DND-41 (cell line): ENCODE data around the gene PACRG.

Source experiments
- ATAC-seq: fragments of 200-7000 bp; cut with Tn5 transposase; 3 replicates; pipeline ENCODE4 v1.9.1; 2021; ENCODE audit warnings: low read depth; ENCODE audit not compliant: insufficient read depth
- DNase-seq: peaks from one replicate; pipeline ENCODE4 v3.0.0-alpha.2; 2020
- H2AFZ ChIP-seq: 2 replicates; pipeline ENCODE4 v1.6.0; 2012; ENCODE audit warnings: low read depth, low read length
- H3K27ac ChIP-seq: 2 replicates; pipeline ENCODE4 v1.5.1; 2012; ENCODE audit warnings: low read length, inconsistent platforms
- H3K27me3 ChIP-seq: fragments of 200-600 bp; sonication (generic); 2 replicates; pipeline ENCODE4 v1.6.0; 2012; ENCODE audit warnings: low read length, mild to moderate bottlenecking, inconsistent platforms; ENCODE audit not compliant: insufficient read depth, poor library complexity
- H3K36me3 ChIP-seq: 2 replicates; pipeline ENCODE4 v1.5.1; 2012; ENCODE audit warnings: low read length, inconsistent platforms; ENCODE audit not compliant: insufficient read depth
- H3K4me1 ChIP-seq: 2 replicates; pipeline ENCODE4 v1.5.1; 2012; ENCODE audit warnings: mild to moderate bottlenecking, low read length; ENCODE audit not compliant: insufficient read depth
- H3K4me2 ChIP-seq: 2 replicates; pipeline ENCODE4 v1.6.0; 2012; ENCODE audit warnings: mild to moderate bottlenecking, moderate library complexity, low read length, inconsistent platforms; ENCODE audit not compliant: insufficient read depth
- H3K4me3 ChIP-seq, 2 experiments: fragments of 200-600 bp in 1 of 2; shearing (Covaris generic) in 1 of 2; 2 replicates each; pipeline ENCODE4 v1.5.1; 2012 to 2016; ENCODE audit warnings: inconsistent platforms in 2 of 2, low read length in 2 of 2, mild to moderate bottlenecking in 2 of 2, low read depth in 1 of 2, moderate library complexity in 1 of 2
- H3K79me2 ChIP-seq: 2 replicates; pipeline ENCODE4 v1.6.0; 2012; ENCODE audit warnings: low read length, inconsistent platforms; ENCODE audit not compliant: insufficient read depth
- H3K9ac ChIP-seq: 2 replicates; pipeline ENCODE4 v1.6.0; 2012; ENCODE audit warnings: low read depth, mild to moderate bottlenecking, inconsistent platforms, low read length, moderate library complexity
- H3K9me3 ChIP-seq: 2 replicates; pipeline ENCODE4 v1.5.1; 2012; ENCODE audit warnings: low read length, moderate library complexity, mild to moderate bottlenecking, inconsistent platforms; ENCODE audit not compliant: insufficient read depth, severe bottlenecking
- H4K20me1 ChIP-seq: 2 replicates; pipeline ENCODE4 v1.6.0; 2012; ENCODE audit warnings: low read length; ENCODE audit not compliant: insufficient read depth
- EZH2 ChIP-seq: IDR thresholded peaks from 3 replicates; pipeline ENCODE4 v1.6.1; 2012; ENCODE audit warnings: borderline replicate concordance, low read depth, mild to moderate bottlenecking, moderate library complexity, low read length, inconsistent platforms; ENCODE audit not compliant: severe bottlenecking
- TF ChIP-seq, protein P1 (sequence below): IDR thresholded peaks from 2 replicates; pipeline ENCODE4 v1.5.1; 2012; ENCODE audit warnings: borderline replicate concordance, low read length, moderate library complexity, mild to moderate bottlenecking; ENCODE audit not compliant: poor library complexity, severe bottlenecking; ENCODE audit errors: extremely low read depth

PACRG gene

DNA sequence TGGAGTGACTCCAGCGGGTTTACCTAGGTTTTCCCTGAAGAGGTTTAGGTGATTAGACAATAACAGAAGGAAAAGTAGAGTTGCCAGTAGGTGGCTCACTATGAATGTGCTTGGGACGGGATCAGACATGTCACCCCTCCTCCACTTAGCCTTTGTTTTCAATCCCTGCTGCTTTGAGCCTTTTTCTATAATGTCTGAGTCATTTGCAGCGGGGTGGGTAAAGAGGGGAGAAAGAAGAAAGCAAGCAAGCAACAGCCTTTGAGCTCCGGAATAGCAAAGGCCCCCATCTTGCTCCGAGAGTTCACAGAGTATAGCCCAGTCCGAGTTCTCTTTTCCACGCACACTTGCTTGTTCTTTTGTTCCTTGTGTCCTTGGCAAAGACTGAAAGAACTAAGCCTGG lies 129.1 kb downstream of the PACRG start:
- no peak overlapping the region for H3K4me2 ChIP-seq
- ATAC-seq (no peak), DNase-seq (no peak)
- H2AFZ ChIP-seq = no peak overlapping the region
- no peak overlapping the region for H3K9ac ChIP-seq
- H3K36me3 ChIP-seq = no peaks in the 10 kb centered on the region
- no peaks in the 10 kb centered on the region for H3K4me1 ChIP-seq
- H3K79me2 ChIP-seq = no peaks in the 10 kb centered on the region
- H4K20me1 ChIP-seq = no peaks in the 10 kb centered on the region
- H3K9me3 ChIP-seq = no peaks in the 10 kb centered on the region
- H3K27me3 ChIP-seq = no peaks in the 10 kb centered on the region
- TF ChIP-seq, protein P1, sequence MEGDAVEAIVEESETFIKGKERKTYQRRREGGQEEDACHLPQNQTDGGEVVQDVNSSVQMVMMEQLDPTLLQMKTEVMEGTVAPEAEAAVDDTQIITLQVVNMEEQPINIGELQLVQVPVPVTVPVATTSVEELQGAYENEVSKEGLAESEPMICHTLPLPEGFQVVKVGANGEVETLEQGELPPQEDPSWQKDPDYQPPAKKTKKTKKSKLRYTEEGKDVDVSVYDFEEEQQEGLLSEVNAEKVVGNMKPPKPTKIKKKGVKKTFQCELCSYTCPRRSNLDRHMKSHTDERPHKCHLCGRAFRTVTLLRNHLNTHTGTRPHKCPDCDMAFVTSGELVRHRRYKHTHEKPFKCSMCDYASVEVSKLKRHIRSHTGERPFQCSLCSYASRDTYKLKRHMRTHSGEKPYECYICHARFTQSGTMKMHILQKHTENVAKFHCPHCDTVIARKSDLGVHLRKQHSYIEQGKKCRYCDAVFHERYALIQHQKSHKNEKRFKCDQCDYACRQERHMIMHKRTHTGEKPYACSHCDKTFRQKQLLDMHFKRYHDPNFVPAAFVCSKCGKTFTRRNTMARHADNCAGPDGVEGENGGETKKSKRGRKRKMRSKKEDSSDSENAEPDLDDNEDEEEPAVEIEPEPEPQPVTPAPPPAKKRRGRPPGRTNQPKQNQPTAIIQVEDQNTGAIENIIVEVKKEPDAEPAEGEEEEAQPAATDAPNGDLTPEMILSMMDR = peak; percentile 5
- TF ChIP-seq EZH2 = no peak
- no peak overlapping the region for H3K4me3 ChIP-seq
- no peak overlapping the region for H3K27ac ChIP-seq

DNA sequence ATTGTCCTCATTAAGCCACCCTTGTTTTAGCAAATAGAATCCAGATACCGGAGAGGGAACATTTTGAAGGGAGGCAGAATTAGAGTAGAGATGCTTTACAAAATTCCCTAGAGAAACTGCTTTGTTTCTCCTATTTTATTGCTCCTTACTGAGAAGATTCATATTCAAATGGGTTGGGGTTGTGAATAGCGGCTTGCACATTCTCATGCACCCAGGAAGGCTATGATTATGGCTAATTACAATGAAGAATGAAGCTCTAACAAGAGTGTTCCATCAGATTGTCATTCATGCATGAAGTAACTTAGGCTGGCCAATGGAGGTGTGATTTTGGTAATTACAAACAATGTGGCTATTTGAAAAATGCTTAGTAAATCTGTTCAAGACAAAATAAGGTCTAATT lies 129.6 kb downstream of the PACRG start:
- H3K27ac ChIP-seq = no peak overlapping the region

DNA sequence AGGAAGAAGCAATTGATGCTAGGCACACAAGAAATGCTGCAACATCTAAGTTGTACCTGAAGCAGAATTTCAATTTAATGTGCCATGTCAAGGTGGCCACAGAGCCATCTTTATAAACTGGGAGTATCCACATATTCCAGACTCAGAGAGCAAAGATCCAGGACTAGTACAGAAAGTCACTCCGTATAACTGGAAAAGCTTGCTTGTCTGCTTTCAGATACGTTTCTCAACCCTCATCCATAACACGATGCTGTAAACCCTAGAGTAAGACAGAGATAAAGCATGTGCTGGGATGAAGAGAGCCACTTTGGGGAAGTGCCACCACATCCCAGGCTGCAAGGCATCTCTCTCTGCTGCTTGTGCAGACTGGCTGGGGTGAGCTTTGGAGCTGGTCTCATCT lies 134.7 kb downstream of the PACRG start:
- Histone ChIP-seq H4K20me1 (no peaks in the 10 kb centered on the region), H3K4me3 (no peak overlapping the region), H3K9me3 (no peaks in the 10 kb centered on the region), H3K27me3 (no peaks in the 10 kb centered on the region), H3K4me2 (no peak overlapping the region), H3K79me2 (no peaks in the 10 kb centered on the region), H3K4me1 (no peaks in the 10 kb centered on the region), H3K9ac (no peak overlapping the region), H2AFZ (no peak overlapping the region), H3K36me3 (no peaks in the 10 kb centered on the region), H3K27ac (no peak overlapping the region)
- no peak for DNase-seq
- TF ChIP-seq EZH2 = no peak
- TF ChIP-seq, protein P1 = no peak
- no peak for ATAC-seq

More for the DNA sequence above, 129.6 kb downstream of the PACRG start:
- Histone ChIP-seq H3K79me2 (no peaks in the 10 kb centered on the region), H4K20me1 (no peaks in the 10 kb centered on the region), H3K9me3 (no peaks in the 10 kb centered on the region), H2AFZ (no peak overlapping the region), H3K4me2 (no peak overlapping the region), H3K27me3 (no peaks in the 10 kb centered on the region), H3K9ac (no peak overlapping the region), H3K4me3 (no peak overlapping the region), H3K36me3 (no peaks in the 10 kb centered on the region), H3K4me1 (no peaks in the 10 kb centered on the region)
- ATAC-seq (no peak), DNase-seq (no peak)
- no peak for TF ChIP-seq EZH2
- TF ChIP-seq, protein P1 = no peak

DNA sequence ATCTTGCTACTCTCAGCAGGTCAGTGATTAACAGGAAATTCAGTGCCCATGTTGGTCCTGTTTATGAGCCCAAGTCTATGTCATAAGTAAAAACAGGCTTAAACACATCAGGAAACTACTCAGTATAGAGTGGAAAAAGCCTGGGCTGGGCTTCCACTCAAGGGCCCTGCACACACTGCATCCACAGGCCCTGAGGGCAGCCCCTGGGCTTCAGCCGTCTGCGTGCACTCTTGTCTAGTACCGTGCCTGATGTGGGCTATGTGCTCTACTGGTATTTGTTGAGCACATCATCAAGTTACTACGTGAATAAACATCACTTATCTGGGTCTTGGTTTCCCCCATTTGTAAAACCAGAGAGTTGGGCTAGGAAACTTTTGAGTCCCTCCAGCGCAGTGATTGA lies 135.2 kb downstream of the PACRG start:
- Histone ChIP-seq H3K4me2 (no peak overlapping the region), H3K4me3 (no peak overlapping the region), H3K36me3 (no peaks in the 10 kb centered on the region), H3K79me2 (no peaks in the 10 kb centered on the region), H2AFZ (no peak overlapping the region), H3K4me1 (no peaks in the 10 kb centered on the region), H3K27ac (no peak overlapping the region), H3K9ac (no peak overlapping the region), H3K9me3 (no peaks in the 10 kb centered on the region), H4K20me1 (no peaks in the 10 kb centered on the region), H3K27me3 (no peaks in the 10 kb centered on the region)
- DNase-seq (no peak), ATAC-seq (no peak)
- TF ChIP-seq, protein P1 = no peak
- no peak for TF ChIP-seq EZH2
